Measurements from ENCODE around the gene COQ8A.

DNA sequence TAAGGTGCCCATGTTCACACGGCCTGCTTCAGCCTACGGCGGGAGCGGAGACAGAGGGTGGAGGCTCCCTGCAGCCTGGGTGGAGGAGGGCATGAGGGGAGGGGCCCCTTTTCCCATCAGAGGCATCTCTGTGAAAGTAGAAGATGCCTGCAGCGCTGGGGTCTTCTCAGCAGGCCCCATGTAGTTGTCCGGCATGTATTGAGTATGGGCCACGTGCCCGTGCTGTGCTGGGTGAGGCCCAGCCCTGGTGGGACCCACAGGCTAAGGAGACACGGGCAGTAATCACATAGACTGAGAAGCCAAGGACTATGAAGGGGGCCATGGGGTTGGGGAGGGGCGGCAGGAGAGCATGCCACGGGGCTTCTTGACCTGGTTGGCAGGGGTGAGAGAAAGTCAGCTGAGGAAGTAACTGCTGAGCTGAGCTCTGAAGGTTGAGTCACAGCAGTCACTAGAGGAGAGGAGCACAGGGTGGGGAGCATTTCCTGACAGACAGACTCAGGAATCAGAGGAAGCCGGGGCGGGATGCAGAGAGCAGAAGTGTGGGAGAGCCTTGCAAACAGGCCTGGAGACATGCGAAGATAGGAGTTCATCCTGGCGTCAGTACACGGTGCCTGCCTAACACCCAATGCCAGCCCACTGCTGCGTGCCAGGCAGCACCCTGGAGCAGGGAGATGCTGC lies 48.1 kb upstream of the COQ8A start:
- TF ChIP-seq, protein P1, sequence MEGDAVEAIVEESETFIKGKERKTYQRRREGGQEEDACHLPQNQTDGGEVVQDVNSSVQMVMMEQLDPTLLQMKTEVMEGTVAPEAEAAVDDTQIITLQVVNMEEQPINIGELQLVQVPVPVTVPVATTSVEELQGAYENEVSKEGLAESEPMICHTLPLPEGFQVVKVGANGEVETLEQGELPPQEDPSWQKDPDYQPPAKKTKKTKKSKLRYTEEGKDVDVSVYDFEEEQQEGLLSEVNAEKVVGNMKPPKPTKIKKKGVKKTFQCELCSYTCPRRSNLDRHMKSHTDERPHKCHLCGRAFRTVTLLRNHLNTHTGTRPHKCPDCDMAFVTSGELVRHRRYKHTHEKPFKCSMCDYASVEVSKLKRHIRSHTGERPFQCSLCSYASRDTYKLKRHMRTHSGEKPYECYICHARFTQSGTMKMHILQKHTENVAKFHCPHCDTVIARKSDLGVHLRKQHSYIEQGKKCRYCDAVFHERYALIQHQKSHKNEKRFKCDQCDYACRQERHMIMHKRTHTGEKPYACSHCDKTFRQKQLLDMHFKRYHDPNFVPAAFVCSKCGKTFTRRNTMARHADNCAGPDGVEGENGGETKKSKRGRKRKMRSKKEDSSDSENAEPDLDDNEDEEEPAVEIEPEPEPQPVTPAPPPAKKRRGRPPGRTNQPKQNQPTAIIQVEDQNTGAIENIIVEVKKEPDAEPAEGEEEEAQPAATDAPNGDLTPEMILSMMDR (IDR thresholded peaks at IDR 0.05): no peak
- TF ChIP-seq ZNF302 (CRISPR knock-in tag; IDR thresholded peaks at IDR 0.05) (no peak), SMC3 (IDR thresholded peaks at IDR 0.05) (no peak), MAFK (IDR thresholded peaks at IDR 0.05; ENCODE audit: partially characterized antibody) (no peak), BHLHE40 (IDR thresholded peaks at IDR 0.05; ENCODE audit: low read depth, low read length) (no peak), POLR2A (IDR thresholded peaks at IDR 0.05; ENCODE audit: low read length) (no peak), RNF2 (IDR thresholded peaks at IDR 0.05; ENCODE audit: borderline replicate concordance, low read depth) (no peak), RFX5 (IDR thresholded peaks at IDR 0.05) (no peak), RCOR1 (IDR thresholded peaks at IDR 0.05; ENCODE audit: low read depth, low read length) (no peak)
- TF ChIP-seq, protein P2, sequence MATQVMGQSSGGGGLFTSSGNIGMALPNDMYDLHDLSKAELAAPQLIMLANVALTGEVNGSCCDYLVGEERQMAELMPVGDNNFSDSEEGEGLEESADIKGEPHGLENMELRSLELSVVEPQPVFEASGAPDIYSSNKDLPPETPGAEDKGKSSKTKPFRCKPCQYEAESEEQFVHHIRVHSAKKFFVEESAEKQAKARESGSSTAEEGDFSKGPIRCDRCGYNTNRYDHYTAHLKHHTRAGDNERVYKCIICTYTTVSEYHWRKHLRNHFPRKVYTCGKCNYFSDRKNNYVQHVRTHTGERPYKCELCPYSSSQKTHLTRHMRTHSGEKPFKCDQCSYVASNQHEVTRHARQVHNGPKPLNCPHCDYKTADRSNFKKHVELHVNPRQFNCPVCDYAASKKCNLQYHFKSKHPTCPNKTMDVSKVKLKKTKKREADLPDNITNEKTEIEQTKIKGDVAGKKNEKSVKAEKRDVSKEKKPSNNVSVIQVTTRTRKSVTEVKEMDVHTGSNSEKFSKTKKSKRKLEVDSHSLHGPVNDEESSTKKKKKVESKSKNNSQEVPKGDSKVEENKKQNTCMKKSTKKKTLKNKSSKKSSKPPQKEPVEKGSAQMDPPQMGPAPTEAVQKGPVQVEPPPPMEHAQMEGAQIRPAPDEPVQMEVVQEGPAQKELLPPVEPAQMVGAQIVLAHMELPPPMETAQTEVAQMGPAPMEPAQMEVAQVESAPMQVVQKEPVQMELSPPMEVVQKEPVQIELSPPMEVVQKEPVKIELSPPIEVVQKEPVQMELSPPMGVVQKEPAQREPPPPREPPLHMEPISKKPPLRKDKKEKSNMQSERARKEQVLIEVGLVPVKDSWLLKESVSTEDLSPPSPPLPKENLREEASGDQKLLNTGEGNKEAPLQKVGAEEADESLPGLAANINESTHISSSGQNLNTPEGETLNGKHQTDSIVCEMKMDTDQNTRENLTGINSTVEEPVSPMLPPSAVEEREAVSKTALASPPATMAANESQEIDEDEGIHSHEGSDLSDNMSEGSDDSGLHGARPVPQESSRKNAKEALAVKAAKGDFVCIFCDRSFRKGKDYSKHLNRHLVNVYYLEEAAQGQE (IDR thresholded peaks at IDR 0.05): no peak
- TF ChIP-seq, protein P3, sequence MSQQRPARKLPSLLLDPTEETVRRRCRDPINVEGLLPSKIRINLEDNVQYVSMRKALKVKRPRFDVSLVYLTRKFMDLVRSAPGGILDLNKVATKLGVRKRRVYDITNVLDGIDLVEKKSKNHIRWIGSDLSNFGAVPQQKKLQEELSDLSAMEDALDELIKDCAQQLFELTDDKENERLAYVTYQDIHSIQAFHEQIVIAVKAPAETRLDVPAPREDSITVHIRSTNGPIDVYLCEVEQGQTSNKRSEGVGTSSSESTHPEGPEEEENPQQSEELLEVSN (IDR thresholded peaks at IDR 0.05; ENCODE audit: borderline replicate concordance, low read depth): no peak

Measured in A549 (cell line).